GM21367 (cell line): Measurements from ENCODE around the gene SEMA5A.

Experiments
- ATAC-seq: cut with Tn5 transposase; IDR thresholded peaks from one replicate; pipeline ENCODE4 v1.9.1; 2021; ENCODE audit not compliant: unreplicated experiment

Gene SEMA5A

DNA sequence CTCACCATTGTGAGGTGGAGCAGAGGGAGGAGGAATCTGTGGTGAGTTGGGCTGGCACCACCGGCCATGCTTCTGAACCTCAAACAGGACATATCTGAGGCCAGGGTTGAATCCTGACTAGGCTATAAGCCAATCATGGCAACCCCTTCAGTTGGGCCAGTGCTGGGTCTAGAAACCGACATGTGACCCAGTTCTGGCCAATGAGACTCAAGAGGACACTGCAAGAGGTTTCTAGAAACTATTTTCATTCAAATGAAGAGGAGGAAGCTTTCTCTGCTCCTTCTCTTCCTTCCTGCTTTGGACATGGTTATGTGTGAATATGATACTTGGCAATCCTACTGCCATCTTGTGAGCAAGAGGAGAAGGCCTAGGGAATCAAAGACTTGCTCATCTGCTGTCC, 417.7 kb downstream of the SEMA5A start:
- no peak for ATAC-seq

DNA sequence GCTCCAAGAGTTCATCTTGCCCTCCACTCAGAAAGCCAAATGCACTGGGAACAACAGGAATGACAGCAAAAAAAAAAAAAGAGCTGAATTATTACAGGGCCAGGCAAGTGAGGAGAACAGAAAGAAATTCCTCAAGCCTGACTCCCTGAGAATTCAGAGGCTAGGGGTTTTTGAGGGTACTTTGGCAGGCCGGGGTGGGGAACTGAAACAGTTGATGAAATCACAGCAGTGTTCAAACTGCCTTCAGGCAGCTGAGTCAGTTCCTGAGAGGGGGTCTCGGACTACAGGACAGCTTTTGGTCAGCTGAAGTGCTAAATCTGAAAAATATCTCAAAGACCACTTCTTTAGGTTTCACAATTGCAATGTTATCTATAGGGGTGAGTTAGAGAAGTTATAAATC, 419.4 kb downstream of the SEMA5A start:
- no peak for ATAC-seq

DNA sequence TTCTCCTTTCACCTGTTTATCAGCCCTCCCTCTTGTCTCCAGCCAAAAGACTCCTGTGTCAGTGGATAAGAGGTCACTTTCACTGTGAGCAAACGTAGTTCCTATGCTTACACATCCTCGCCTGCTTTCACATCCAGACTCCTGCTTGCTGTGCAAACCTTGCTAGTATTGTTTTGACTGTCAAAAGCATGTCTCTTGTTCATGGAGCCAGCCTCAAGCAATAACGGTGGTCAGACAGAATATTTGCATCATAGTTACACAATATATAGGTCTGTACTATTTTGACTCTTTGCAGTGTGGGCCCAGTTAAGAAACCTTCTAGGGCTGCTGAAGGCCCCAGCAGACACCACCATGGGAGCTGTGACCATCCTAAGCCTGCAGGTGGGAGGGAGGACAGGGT, 420.0 kb downstream of the SEMA5A start:
- no peak for ATAC-seq

DNA sequence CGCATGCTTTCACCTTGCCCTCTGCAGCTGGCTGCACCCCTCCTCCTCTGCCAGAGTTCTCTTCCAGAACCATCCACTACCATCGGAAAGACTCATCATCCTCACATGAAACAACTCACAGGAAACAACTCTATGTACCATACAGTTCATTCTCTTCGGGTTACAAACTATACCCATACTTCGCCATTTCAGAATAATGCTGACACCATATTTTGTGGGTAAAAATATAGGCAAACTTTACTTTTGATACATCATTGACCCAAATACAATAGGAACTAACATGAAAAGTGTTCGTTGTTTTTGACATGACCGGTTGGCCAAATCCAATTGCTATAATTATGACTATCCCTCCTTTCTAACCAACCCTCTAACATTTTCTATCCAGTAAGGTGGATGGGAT, 421.0 kb downstream of the SEMA5A start:
- ATAC-seq: no peak

DNA sequence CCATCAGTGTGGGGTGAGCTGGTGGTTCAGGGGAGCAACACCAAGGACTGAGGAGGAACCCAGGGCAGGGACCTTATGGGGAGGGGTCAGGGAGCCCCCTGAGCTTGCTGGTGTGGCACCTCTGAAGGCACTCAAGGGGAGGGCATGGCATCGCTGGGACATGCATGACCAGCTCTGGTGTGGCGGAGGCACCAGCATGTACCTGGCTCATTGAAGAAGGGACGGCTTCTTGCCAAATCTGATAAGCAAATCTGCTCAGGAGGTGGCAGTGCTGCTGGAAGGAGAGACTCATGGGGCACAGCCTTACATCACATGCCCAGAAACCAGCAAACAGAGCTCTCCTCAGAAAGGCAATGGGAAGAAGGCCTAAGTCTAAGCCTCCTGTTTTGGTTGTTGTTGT, 421.8 kb downstream of the SEMA5A start:
- no peak for ATAC-seq

DNA sequence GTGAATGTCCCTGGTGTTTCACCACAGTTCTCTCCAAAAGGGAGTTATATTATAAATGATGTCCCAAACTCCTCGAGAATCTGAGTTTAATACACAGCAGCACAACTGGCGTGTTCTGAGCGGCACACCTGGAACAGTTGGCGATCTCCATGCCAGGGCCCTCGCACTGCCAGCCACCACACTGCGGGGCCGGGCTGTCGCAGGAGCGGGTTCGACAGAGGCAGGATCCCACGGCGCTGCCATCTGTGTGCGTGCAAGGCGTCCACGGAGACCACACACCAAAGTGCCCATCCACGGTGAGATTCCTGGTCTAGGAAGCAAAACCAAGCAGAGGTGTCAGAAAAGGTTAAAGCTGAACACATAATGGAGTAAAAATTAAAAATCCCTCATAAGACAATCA, 423.3 kb downstream of the SEMA5A start:
- no peak for ATAC-seq

DNA sequence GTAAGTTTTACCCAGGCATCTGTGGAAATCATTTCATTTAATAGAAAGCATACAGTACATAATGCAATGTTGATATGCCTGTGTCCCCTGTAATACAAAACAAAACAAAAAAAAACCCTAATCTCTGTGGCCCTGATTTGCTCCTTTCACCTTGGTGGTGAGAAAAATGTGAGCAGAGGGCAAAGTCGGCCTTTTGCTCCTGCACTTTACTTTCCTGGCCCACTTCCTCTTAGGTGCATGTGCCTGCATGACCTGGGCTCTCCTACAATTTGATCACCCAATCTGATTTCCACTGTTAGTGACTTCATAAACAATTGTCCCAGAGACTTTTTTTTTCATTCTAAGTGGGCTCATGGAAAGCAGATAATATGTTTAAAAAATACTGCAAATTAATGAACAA, 424.3 kb downstream of the SEMA5A start:
- ATAC-seq: no peak

DNA sequence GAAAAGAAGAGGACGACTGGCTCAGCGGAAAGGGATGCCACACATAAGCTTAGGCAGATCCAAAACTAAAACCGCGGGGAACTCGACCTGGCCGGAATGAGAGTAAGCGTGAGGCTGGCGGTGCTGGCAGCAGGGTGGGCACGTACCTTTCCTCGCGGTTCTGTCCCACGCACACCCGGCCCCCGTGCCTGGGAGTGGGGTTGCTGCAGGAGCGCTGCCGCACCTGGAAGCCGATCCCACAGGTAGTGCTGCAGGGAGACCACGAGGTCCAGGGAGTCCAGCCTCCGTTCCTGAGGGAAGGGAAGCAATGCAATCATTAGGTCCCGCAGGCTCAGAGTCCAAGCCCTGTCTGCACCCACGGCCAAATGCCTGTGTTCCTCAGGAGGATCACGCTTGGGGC, 427.0 kb downstream of the SEMA5A start:
- ATAC-seq: no peak

DNA sequence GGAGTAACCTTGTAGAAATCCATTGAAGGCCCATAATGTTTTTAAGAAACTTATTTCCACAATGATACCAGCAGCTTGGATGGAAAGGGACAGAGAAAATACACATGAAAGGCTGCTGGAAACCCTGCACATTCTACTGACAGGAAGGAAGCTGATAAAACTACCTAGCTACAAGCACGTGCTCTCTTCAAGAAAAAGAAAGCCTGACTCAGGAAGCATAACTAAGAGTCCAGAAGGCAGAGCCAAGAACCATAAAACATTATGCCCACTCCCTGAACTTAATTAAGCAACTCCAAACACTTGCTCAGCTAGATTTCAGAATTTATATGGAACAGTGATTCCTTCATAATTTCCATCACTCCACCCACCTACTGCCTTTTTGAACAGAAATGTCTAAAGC, 430.8 kb downstream of the SEMA5A start:
- no peak for ATAC-seq

DNA sequence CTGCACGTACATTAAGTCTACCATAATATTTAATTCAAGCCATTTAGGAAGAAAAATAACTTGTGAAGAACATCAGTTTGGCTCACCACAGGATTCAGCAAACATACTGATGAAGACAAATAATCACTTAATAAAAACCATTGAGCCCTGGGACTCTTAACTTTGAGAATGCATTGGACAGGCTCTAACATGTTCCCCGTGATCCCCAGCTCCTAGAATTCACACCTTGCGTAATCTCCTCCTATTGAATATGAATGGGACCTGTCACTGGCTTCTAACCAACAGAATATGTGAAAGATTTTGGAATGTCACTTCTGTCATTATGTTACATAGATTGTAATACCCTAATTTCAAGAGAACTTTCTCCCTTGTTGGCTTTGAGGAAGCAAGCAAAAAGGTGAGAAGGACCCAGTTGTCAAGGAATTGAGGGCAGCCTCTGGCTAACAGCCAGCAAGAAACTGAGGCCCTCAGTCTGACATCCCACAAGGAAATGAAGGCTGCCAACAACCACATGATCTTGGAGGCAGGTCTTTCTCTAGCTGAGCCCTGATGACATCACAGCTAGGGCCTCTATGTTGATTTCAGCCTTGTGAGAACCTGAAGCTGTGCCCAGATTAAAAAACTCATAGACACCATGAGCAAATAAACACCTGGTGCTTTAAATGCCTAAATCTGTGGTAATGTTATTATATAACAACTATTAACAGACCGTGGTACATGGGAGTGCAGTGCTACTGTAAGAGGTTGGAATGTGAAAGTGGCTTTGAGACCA, 433.2 kb downstream of the SEMA5A start:
- no peak for ATAC-seq

DNA sequence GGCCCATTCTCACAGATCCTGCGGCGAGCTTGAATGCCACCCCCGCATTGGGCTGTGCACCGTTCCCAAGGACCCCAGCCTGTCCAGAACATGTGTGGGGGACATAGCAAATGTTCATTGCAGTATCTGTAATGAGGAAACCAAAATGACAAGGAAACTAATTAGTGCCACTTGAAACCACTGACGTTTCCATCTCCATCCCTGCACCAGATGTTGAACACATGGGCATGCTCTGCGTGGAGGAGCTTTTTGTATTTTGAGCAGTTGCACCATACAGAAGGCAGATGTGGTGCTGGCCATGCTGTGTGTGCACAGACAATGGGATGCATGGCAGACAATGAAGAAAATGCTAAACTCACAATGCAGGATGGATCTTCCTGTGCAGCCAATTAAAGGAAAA, 437.7 kb downstream of the SEMA5A start:
- no peak for ATAC-seq

DNA sequence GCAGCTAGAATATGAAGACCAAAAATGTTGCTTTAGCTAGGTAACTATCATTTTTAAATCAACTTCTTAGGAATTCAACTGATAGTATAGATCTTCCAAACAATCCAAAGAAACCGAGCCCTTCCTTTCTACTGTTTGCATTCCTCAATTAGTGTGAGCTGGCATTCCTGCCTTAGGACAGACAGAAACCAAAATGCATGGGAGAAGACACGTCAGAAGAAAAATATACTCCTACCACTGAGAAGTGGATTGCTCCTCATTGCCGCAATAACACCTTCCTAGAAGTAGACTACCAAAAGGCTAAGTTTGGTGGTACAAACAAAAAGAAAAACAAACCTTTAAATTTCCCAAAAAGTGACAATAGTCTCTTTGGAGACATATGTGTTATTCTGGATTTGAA, 440.0 kb downstream of the SEMA5A start:
- ATAC-seq: no peak

DNA sequence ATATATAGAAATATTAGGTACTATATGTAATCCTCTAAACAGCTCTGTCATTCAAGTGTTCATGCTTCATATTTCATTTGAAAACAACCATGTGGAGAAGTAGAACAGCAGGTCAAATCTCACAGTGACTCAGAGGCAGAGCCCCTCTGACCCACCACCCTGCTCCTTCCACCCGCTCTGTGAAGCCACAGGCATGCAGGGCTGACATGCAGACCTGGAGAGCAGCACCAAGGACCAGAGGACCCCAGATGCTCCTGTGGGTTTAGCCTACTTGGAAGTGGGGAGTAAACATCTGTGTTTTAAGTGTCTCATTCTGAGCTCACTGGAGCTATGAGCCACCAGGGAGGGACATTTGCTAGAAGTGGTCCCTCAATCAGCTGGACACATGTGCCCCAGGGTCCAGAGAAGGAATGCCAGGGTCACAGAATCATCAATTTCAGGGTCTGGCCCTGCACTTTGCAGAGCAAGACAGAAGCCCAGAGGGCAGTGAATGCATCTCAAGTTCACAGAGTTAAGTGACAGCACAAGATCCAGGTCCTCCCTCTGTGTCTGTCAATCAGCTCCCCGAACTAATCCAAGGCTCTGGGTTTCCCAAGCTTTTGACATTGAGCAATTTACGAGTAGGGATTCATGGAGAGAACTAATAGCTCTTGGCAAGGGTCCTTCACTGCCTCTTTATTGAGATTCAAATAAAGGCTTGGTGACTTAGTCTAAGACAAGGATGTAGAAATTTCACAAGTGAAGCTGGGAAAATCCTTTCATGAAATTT, 441.1 kb downstream of the SEMA5A start:
- no peak for ATAC-seq

DNA sequence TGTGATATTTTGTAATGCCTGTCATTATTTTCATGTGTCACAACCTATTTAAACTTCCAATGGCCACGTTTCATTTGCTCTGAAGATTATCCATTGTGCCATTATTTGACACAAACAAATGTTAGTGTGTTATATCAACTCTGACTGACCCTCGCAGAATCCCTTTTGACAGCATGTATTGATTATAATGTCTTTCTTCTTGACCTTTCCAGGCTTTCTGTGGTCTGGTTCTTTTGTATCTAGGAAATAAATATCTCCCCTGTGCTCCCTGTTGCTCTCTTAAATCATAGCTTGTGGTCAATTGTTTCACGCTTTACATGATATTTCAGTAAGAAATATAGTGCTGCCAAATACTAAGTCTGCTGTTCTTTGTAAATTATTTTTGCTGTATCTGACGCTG, 442.6 kb downstream of the SEMA5A start:
- no peak for ATAC-seq

DNA sequence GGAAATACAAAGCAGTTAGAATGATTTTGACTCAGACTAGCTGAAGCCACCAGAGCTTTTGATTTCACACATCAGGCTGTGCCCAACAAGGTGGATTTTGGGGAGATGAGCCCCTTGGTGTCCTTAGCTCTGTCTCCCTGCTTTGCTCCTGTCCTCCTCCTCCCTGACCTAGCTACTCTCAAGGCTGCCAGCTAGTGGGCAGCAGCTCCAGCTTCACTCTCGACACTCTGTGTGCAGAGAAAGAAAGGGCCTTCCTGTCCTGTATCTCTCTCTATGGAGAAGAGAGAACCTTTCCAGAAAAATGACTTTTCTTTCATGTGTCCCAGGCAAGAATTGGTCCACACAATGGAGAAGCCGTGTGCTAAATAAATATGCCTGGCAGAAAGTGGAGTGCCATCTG, 446.2 kb downstream of the SEMA5A start:
- no peak for ATAC-seq

DNA sequence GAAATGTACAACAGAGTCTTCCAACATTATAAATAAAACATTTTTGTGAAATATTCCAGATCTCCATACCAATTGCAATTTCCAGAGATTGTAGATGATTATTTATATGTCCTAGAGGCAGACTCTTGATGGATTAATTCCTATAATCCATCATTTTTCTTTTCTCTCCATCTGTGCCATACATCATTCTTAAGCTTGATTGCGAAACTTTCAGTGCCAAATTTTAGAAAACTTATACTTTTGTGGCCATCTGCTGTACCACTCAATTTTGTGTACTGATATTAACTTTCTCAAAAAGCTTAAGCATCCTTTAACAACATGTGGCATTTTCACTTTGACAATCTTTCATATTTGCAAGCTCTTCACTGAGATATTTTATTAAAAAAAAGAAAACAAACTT, 446.9 kb downstream of the SEMA5A start:
- no peak for ATAC-seq

DNA sequence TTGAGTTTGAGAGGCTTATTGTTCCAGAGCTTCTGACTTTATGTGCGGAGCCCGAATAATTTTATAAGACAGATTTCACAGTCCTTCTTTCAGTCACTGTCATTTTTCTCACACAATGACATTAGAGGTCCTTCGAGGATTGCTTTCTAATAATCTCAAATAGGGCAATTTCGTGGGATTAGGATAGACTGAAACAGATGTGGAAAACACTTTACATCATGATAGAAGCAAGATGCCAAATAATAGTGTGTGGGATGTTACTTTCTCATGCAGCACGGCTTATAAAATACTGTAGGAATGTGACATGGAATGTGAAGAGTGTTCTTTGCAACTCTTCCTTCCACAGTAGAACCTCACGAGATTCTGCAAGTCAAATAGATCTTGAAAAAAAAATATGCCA, 451.3 kb downstream of the SEMA5A start:
- ATAC-seq: no peak

DNA sequence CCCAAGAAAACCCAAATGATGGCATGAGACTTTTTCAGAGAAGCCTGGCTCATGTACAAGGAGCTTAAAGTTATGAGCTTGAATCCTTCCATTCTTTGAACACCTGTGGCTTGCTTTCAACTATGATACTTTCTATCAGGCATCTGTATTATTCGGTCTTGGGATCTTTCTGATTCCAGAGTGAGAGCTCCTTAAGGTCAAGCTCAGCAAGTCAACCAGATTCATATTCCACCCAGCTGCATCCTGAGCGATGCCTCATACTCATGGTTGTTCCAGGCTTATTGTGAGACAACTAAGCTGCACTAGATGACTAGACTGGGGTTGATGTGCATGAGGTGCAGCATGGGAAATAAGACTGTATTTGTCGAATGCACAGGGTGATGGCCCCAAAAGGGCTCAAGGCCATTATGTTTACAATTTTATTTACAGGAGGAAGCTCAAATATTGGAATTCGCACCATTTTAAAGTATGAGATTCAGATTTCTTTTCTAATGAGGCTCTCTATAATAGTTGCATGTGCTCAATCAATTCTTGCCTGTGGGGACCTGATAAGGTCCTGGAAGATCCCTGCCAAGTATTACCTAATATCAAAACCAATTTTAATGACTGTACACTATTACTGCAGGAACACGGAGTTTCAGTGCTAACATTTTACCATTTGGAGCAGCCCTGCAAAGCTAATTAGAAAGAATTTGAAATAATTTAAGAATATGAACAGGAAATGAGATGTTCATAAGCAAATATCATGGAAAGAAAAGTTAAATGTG, 453.8 kb downstream of the SEMA5A start:
- ATAC-seq: no peak

DNA sequence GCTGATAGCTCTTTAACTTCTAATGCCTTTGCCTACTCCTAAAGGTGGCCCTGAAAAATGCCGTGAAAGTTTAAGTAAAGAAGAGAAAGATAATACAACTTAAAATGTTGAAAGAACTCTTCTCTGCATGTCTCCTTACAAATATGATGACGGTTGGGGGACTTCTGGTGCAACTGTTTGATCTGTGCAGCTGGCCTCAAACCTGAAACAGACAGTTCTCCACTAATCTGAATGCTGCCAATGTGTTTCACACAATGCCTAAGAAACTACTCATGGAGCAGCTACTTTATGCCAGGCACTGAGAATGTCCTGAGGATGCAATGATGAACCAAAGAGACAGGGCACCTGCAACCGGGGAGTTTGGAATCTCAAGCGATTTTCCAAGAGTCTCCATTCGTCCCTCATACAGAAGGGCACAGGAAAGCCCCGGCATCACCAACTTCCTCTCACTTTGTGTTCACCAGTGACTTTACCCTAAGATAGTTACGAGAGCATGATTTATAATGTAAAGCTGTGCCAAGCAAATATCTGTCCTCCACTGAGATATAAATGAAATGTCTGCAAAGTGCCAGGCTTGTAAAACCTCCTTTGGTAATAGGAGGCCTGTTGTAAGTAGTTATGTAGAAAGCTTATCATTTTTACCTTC, 455.4 kb downstream of the SEMA5A start:
- no peak for ATAC-seq

DNA sequence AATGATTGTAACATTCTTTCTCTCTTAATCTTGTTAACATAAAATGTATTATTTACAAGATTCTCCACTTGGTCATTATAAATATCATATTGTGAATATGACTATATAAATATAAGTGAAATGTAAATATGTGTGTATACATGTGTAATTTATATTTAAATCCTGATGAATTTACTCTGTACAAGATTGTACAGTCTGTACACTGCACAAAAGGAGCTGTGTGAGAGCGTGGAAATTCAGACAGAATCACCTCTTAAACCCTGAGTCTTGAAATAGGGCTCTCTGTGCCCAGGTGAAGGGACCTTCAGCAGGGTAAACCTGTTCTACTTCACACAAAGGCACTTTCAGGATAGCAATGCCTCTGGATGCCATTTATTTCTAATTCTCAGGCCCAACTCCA, 456.0 kb downstream of the SEMA5A start:
- ATAC-seq: no peak

DNA sequence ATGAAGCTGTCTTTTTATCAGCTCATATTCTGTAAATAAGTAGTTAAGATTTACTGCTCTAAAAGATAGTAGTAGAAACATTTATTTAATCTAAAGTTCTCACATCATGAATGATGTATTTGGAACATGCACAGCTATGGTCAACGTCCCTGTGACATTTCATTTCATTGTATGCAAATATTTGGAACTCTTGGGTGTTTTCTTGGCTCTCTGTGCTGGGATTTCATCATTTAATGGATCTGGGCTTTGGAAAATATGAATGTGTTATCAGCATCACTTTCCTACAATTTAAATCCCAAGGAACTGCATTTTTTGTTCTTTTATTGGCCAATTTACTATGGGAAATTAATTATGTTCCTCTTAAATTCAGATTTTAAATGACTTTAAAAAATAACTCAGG, 462.9 kb downstream of the SEMA5A start:
- ATAC-seq: no peak
